GM10248 (cell line): ENCODE data around the gene SP110.

Experiments used
- CTCF ChIA-PET: fragments of 300-600 bp; sonication (Branson Sonifier 250); formaldehyde crosslinking; extraction: SDS; loops from one replicate; lab custom pipeline; 2021; ENCODE audit warnings: antibody characterized with exemption; lab: Yijun Ruan, JAX
- POLR2A ChIA-PET: fragments of 350-650 bp; sonication (Branson Sonifier 250); formaldehyde crosslinking; extraction: SDS; loops from one replicate; lab custom pipeline; 2020; ENCODE audit warnings: antibody characterized with exemption; lab: Yijun Ruan, JAX
- DNase-seq: peaks from one replicate; pipeline ENCODE4 v3.0.0; 2012; ENCODE audit errors: extremely low spot score
- CTCF ChIP-seq: IDR thresholded peaks from 2 replicates; pipeline ENCODE4 v1.5.1; 2012; ENCODE audit warnings: mild to moderate bottlenecking, low read depth; ENCODE audit errors: extremely low read depth, missing control alignments, control extremely low read depth

The SP110 gene

GRCh38 chr2:230158468-230158867 lies 61.3 kb downstream of the SP110 start:
- TF ChIP-seq CTCF = no peak
- no peak for DNase-seq
- CTCF ChIA-PET = interaction anchor here (0.9 to 5.0 kb wide), 17 partner anchors 8 to 622 kb away, joined by 3 to 48 read pairs (median 4); partner anchors contain the start of gene SLC16A14
- POLR2A ChIA-PET = no interaction called here

- DNase-seq = no peak
- TF ChIP-seq CTCF = no peak
- ChIA-PET POLR2A (no interaction called here), CTCF (interaction anchor here (1.0 to 5.0 kb wide), 4 partner anchors 90 to 151 kb away, joined by 3 to 36 read pairs (median 5); no protein-coding TSS in a partner anchor)
Observed at GRCh38 chr2:230156782-230157699, 62.7 kb downstream of the SP110 start.

- no peak for TF ChIP-seq CTCF
- POLR2A ChIA-PET = no interaction called here
- no peak for DNase-seq
- CTCF ChIA-PET = interaction anchor here (1.0 to 1.1 kb wide), 3 partner anchors 12 to 89 kb away, joined by 3 to 5 read pairs (median 3); no protein-coding TSS in a partner anchor
Observed at GRCh38 chr2:230155359-230155758, 64.4 kb downstream of the SP110 start.

GRCh38 chr2:230153390-230153976 lies 66.3 kb downstream of the SP110 start:
- POLR2A ChIA-PET = no interaction called here
- no peak for TF ChIP-seq CTCF
- DNase-seq = no peak
- CTCF ChIA-PET = interaction anchor here (0.8 to 2.3 kb wide), 4 partner anchors 8 to 145 kb away, joined by 3 to 7 read pairs (median 3); no protein-coding TSS in a partner anchor

GRCh38 chr2:230152334-230152733 lies 67.5 kb downstream of the SP110 start:
- no peak for TF ChIP-seq CTCF
- ChIA-PET CTCF (interaction anchor here (0.7 to 2.3 kb wide), 3 partner anchors 8 to 144 kb away, joined by 3 to 7 read pairs (median 3); no protein-coding TSS in a partner anchor), POLR2A (no interaction called here)
- no peak for DNase-seq

- no peak for DNase-seq
- POLR2A ChIA-PET = no interaction called here
Observed at GRCh38 chr2:230144355-230144754, 75.4 kb downstream of the SP110 start.

More at GRCh38 chr2:230144355-230144754, 75.4 kb downstream of the SP110 start:
- CTCF ChIA-PET = interaction anchor here (1.2 to 4.4 kb wide), 2 partner anchors 9 to 16 kb away, joined by 3 to 24 read pairs; no protein-coding TSS in a partner anchor
- no peak for TF ChIP-seq CTCF
